GM12892 (cell line): ENCODE measurements around the gene CNN3.

Experiments
- DNase-seq: peaks from one replicate; pipeline ENCODE4 v3.0.0; 2011; ENCODE audit not compliant: insufficient read length
- FAIRE-seq: peaks from 2 replicates; lab custom pipeline; 2011; peaks lifted over from hg19 to GRCh38; lab: Jason Lieb, UNC
- POLR2A ChIP-seq: IDR thresholded peaks from 2 replicates; pipeline ENCODE4 v1.6.1; 2011; ENCODE audit warnings: low read depth, low read length, control low read depth
- POLR2AphosphoS5 ChIP-seq: IDR thresholded peaks from 2 replicates; pipeline ENCODE4 v1.6.1; 2011; ENCODE audit warnings: low read depth, low read length, control low read depth
- TAF1 ChIP-seq: IDR thresholded peaks from 2 replicates; pipeline ENCODE4 v1.6.1; 2011; ENCODE audit warnings: low read depth, mild to moderate bottlenecking, control low read depth, low read length, borderline replicate concordance

The CNN3 gene

DNA sequence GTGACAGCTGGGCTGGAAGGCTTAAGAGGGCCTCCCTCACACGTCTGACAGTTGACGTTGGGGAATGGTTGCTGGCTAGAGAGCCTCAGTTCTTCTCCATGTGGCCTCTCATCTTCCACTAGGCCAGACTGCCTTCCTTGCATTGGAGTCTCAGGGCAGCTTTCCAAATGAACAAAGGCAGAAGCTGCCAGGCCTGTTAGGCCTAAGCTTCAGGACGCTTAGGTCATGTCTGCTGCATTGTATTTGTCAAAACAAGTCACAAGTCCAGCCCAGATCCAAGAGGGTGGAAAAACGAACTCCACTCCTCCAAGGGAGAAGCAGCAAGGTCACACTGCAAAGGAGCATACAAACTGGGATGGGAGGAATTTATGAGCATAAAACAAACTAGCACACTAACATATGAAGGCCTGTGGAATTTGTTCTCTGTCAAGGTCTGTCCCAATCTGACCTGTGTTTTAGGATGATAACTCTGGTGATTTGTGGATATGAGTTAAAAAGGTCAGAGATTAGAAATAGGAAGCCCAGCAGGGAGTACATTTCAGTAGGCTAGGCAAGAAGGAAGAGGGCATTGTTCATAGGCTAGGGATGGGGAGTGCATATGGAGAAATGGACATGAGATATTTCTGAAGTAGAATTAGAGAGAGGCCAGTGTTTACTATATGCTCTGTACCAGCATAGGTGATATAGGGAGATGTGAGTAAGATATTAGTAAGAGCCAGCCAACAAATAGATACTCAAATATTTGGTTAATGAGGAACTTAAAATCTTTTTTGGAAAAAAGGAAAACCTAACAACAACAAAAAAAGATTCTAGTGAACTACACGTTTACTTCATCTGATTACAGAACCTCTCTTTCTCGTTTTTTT is 29.1 kb upstream of the CNN3 start:
- TF ChIP-seq POLR2AphosphoS5 (no peak), POLR2A (no peak), TAF1 (no peak)
- DNase-seq (no peak), FAIRE-seq (no peak)

GRCh38 chr1:94954263-94955220 is 27.6 kb upstream of the CNN3 start:
- DNase-seq (no peak), FAIRE-seq (no peak)
- TF ChIP-seq TAF1 = no peak
- no peak for TF ChIP-seq POLR2AphosphoS5
- TF ChIP-seq POLR2A = no peak

GRCh38 chr1:94953746-94954145 is 26.8 kb upstream of the CNN3 start:
- TF ChIP-seq POLR2A = no peak
- no peak for TF ChIP-seq POLR2AphosphoS5
- no peak for TF ChIP-seq TAF1
- DNase-seq = no peak
- FAIRE-seq = no peak

DNA sequence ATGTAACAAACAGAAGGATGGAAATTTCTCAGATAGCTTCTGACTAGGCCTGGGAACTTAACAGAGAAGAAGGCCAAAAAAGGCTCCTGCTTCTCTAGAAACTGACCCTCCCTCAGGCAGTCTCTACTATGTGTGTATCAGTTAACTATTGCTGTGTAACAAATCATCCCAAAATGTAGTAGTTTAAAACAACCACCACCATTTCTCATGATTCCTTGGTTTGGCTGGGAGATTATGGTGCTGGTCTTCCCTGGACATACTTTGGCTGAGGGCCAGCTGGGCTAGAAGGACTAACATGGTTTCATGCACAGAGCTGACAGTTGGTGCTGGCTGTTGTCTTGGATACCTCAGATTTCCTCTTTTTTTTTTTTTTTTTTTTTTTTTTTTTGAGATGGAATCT is 26.2 kb upstream of the CNN3 start:
- FAIRE-seq = no peak
- no peak for DNase-seq
- TF ChIP-seq POLR2A = no peak
- no peak for TF ChIP-seq POLR2AphosphoS5
- no peak for TF ChIP-seq TAF1

DNA sequence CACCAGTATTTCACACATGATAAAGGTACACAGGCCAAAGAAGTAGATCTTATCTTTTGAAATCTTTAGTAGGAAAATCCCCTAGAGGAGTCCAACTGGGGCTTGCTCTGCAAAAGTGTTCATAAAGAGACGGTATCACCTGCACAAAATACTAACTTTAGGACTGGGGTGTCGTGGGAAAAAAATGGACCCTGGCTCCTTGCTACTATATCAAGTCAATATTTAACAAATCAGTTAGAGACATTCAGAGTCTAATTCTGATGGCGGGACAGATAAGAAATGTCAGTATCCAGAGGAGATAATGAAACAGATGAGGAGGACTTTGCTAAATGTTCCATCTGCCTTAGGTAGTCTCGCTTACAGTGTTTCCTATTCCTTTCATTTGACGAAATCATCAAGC is 25.6 kb upstream of the CNN3 start:
- DNase-seq (no peak), FAIRE-seq (no peak)
- no peak for TF ChIP-seq POLR2A
- TF ChIP-seq TAF1 = no peak
- no peak for TF ChIP-seq POLR2AphosphoS5

GRCh38 chr1:94951509-94952208 is 24.7 kb upstream of the CNN3 start:
- no peak for DNase-seq
- no peak for TF ChIP-seq TAF1
- no peak for TF ChIP-seq POLR2A
- TF ChIP-seq POLR2AphosphoS5 = no peak
- FAIRE-seq = no peak

- FAIRE-seq = no peak
- TF ChIP-seq POLR2AphosphoS5 = no peak
- TF ChIP-seq TAF1 = no peak
- TF ChIP-seq POLR2A = no peak
- DNase-seq = no peak
Measured at GRCh38 chr1:94951046-94951445, 24.1 kb upstream of the CNN3 start.

- FAIRE-seq = no peak
- no peak for DNase-seq
- no peak for TF ChIP-seq POLR2A
- no peak for TF ChIP-seq POLR2AphosphoS5
- TF ChIP-seq TAF1 = no peak
Measured at GRCh38 chr1:94949681-94950661, 23.1 kb upstream of the CNN3 start.

- DNase-seq = no peak
- no peak for FAIRE-seq
- TF ChIP-seq TAF1 = no peak
- TF ChIP-seq POLR2AphosphoS5 = no peak
- TF ChIP-seq POLR2A = no peak
Measured at GRCh38 chr1:94947437-94947836, 20.5 kb upstream of the CNN3 start.

- DNase-seq (no peak), FAIRE-seq (no peak)
- no peak for TF ChIP-seq TAF1
- no peak for TF ChIP-seq POLR2A
- no peak for TF ChIP-seq POLR2AphosphoS5
Measured at GRCh38 chr1:94946886-94947285, 20.0 kb upstream of the CNN3 start.
